Transverse colon (tissue), 4 donors: ENCODE measurements around the gene SATB2.

Experiments
- CTCF ChIP-seq, 5 experiments: fragments of 200-600 bp in 3 of 5; fragments of 450-650 bp in 2 of 5; sonication (generic) in 3 of 5; IDR thresholded peaks; 1 replicate in 2 of 5; 2 replicates in 3 of 5; pipeline ENCODE4 v1.5.1; 2016 to 2017; ENCODE audit warnings: antibody characterized with exemption in 5 of 5, inconsistent platforms in 3 of 5, mild to moderate bottlenecking in 2 of 5, moderate library complexity in 1 of 5
- POLR2AphosphoS5 ChIP-seq, 3 donors: sonication (generic); formaldehyde crosslinking; IDR thresholded peaks; one replicate each; pipeline ENCODE4 v1.6.1; 2016; ENCODE audit warnings: antibody characterized with exemption in 3 of 3

GRCh38 chr2:199449956-199450355 lies 7.8 kb downstream of the SATB2 start:
- TF ChIP-seq CTCF (IDR thresholded peaks at IDR 0.05) (no peak), POLR2AphosphoS5 (IDR thresholded peaks at IDR 0.05) (no peak)
